CD4-positive, alpha-beta T cell (primary cell): ENCODE data around the gene UBE2I. TPM values are rescaled to one million over a fixed set of nuclear protein-coding genes. Genes with fewer than 3 reads are reported as not detected.

ENCODE experiments used
- ATAC-seq: fragments of 200-7000 bp; cut with Tn5 transposase; one replicate; pipeline ENCODE4 v1.10.0; 2022; ENCODE audit warnings: mild to moderate bottlenecking; ENCODE audit not compliant: poor library complexity
- CTCF ChIA-PET: fragments of 350-600 bp; sonication (Branson Sonifier 250); formaldehyde crosslinking; loops from one replicate; lab custom pipeline; 2021; ENCODE audit warnings: antibody characterized with exemption, inconsistent platforms; lab: Charles Lee
- POLR2A ChIA-PET: fragments of 350-600 bp; sonication (Branson Sonifier 250); formaldehyde crosslinking; loops from one replicate; lab custom pipeline; 2021; ENCODE audit warnings: antibody characterized with exemption, inconsistent platforms; lab: Charles Lee
- DNase-seq, 14 experiments: peaks; one replicate each; pipeline ENCODE4 v3.0.0-alpha.2; 2013 to 2020; ENCODE audit warnings: mixed read lengths in 2 of 14
- H3K27ac ChIP-seq, 2 donors: one replicate each; pipeline versions ENCODE4 v1.5.1 to v1.7.0; 2013; ENCODE audit warnings: low read length in 2 of 2, low read depth in 1 of 2, mild to moderate bottlenecking in 1 of 2
- H3K27me3 ChIP-seq, 2 experiments: 1 replicate in 1 of 2; 2 replicates in 1 of 2; pipeline versions ENCODE4 v1.6.1 to v1.7.0; 2013; ENCODE audit warnings: low read length in 2 of 2, control low read depth in 1 of 2, mild to moderate bottlenecking in 1 of 2, moderate library complexity in 1 of 2; ENCODE audit not compliant: insufficient read depth in 2 of 2, control insufficient read depth in 1 of 2
- H3K36me3 ChIP-seq: one replicate; pipeline ENCODE4 v1.6.1; 2013; ENCODE audit warnings: low read length, control low read depth; ENCODE audit not compliant: insufficient read depth
- H3K4me1 ChIP-seq: one replicate; pipeline ENCODE4 v1.6.1; 2013; ENCODE audit warnings: low read length, control low read depth; ENCODE audit not compliant: insufficient read depth
- H3K4me3 ChIP-seq: one replicate; pipeline ENCODE4 v1.5.1; 2013; ENCODE audit warnings: mild to moderate bottlenecking, low read length, moderate library complexity
- H3K9me3 ChIP-seq, 2 experiments: 1 replicate in 1 of 2; 2 replicates in 1 of 2; pipeline versions ENCODE4 v1.6.1 to v1.7.0; 2013; ENCODE audit warnings: low read length in 2 of 2, mild to moderate bottlenecking in 2 of 2, control low read depth in 1 of 2, moderate library complexity in 1 of 2; ENCODE audit not compliant: control insufficient read depth in 1 of 2, insufficient read depth in 1 of 2
- H3K27ac Mint-ChIP-seq: one replicate; pipeline ENCODE4 v1.8.0; 2020; ENCODE audit warnings: mixed read lengths
- H3K27me3 Mint-ChIP-seq: one replicate; pipeline ENCODE4 v1.8.0; 2021; ENCODE audit warnings: mixed read lengths
- H3K36me3 Mint-ChIP-seq: one replicate; pipeline ENCODE4 v1.8.0; 2021; ENCODE audit warnings: low read depth, mixed read lengths
- H3K4me1 Mint-ChIP-seq: one replicate; pipeline ENCODE4 v1.8.0; 2021; ENCODE audit warnings: low read depth, mixed read lengths
- H3K4me3 Mint-ChIP-seq: one replicate; pipeline ENCODE4 v1.8.0; 2020; ENCODE audit warnings: mild to moderate bottlenecking, mixed read lengths
- H3K9me3 Mint-ChIP-seq: one replicate; pipeline ENCODE4 v1.8.0; 2020; ENCODE audit warnings: mixed read lengths
- intact Hi-C, 2 experiments: fragments of 100-400 bp; cut with DNase I in 1 of 2; cut with micrococcal nuclease in 1 of 2; formaldehyde crosslinking; loops; one replicate each; pipeline versions ENCODE4 v1.15.1 to v1.9.0; 2023 to 2025; cut with DNase I, micrococcal nuclease
- total RNA-seq, 174 experiments: library from RNA in 2 of 174; stranded (reverse) in 2 of 174; gene quantifications; one replicate each; pipeline ENCODE4 v1.2.3 and lab custom pipeline; 2021 to 2026
- TF ChIP-seq, protein P1 (sequence below): fragments of 200-600 bp; IDR thresholded peaks from one replicate; pipeline ENCODE4 v1.8.0; 2022; ENCODE audit warnings: antibody characterized with exemption, mild to moderate bottlenecking

Gene UBE2I
- total RNA-seq, 2 experiments from 2014 or later, result 247 to 252 TPM

DNA sequence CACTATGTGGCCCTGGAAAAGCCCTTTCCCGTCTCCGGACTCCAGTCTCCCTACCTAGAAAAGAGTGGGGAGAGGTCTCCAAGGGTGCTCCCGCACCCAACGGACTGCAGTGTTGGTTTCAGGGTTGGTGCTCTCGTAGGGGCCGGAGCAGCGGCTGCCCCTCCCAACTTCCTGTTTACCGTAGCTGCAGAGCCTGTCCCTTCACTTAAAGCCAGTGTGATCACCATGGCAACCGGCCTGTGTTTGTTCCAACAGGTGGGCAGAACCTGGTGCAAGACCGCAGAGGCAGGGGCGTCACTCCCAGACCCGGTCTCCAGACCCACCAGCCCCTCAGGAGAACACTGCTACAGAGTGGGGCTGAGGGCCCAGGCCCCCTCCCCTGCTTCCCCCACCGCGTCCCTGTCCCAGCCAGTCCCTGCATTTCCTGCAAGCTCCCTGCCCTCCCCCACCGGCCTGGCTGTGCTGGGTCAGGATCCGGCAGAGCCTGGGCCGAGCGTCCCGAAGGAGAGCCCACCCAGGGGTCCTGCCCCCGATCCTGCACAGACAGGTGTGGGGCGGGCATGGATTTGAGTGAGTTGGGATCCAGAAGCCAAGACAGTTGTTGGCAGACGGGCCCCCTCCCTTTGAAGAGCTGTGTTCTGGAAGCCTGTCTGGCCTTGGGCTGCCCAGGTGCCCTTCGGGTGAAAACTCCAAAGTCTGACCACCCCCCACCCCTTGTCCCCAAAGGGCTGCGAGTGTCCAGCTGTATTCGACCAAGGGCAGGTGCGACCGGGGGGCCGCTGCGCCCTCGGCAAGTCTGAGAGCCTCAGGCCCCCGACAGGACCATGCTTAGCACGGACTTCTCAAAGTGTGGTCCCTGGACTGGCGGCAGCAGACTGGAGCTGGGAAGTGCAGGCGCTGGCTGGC, 22.5 kb downstream of the UBE2I start:
- ATAC-seq, result peak; percentile 28
- ChIA-PET POLR2A (interaction anchor here (1.1 to 3.1 kb wide), 3 partner anchors 11 to 23 kb away, joined by 3 to 15 read pairs (median 7); partner anchors contain the start of gene UBE2I), CTCF (interaction anchor here (2.0 kb wide), 1 partner anchor 11 kb away, joined by 5 read pairs; no protein-coding TSS in a partner anchor)
- peak overlapping the region in 1 of 2 donors; percentile 44 for H3K27ac ChIP-seq
- no peaks in the 10 kb centered on the region for H3K9me3 Mint-ChIP-seq
- no peaks in the 10 kb centered on the region for H3K36me3 ChIP-seq
- peaks cover 21% of the 10 kb centered on the region for H3K27me3 Mint-ChIP-seq
- H3K4me1 ChIP-seq, result peaks cover 47% of the 10 kb centered on the region
- DNase-seq, result peak in 8 of 14 experiments; percentile 28 to 77 (median 40)
- peak overlapping the region; percentile 45 for H3K4me3 ChIP-seq
- intact Hi-C loops, result loop anchor here in 1 of 2 experiments (2.0 kb wide), 1 partner anchor 19 kb away; no protein-coding TSS in a partner anchor
- H3K9me3 ChIP-seq, result peaks cover 0 to 39% of the 10 kb centered on the region in 2 experiments
- H3K27ac Mint-ChIP-seq, result no peak overlapping the region
- TF ChIP-seq, protein P1, sequence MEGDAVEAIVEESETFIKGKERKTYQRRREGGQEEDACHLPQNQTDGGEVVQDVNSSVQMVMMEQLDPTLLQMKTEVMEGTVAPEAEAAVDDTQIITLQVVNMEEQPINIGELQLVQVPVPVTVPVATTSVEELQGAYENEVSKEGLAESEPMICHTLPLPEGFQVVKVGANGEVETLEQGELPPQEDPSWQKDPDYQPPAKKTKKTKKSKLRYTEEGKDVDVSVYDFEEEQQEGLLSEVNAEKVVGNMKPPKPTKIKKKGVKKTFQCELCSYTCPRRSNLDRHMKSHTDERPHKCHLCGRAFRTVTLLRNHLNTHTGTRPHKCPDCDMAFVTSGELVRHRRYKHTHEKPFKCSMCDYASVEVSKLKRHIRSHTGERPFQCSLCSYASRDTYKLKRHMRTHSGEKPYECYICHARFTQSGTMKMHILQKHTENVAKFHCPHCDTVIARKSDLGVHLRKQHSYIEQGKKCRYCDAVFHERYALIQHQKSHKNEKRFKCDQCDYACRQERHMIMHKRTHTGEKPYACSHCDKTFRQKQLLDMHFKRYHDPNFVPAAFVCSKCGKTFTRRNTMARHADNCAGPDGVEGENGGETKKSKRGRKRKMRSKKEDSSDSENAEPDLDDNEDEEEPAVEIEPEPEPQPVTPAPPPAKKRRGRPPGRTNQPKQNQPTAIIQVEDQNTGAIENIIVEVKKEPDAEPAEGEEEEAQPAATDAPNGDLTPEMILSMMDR, result no peak
- peaks cover 31 to 44% of the 10 kb centered on the region in 2 experiments for H3K27me3 ChIP-seq
- H3K36me3 Mint-ChIP-seq, result no peaks in the 10 kb centered on the region
- H3K4me3 Mint-ChIP-seq, result peak overlapping the region; percentile 85
- peaks cover 12% of the 10 kb centered on the region for H3K4me1 Mint-ChIP-seq

DNA sequence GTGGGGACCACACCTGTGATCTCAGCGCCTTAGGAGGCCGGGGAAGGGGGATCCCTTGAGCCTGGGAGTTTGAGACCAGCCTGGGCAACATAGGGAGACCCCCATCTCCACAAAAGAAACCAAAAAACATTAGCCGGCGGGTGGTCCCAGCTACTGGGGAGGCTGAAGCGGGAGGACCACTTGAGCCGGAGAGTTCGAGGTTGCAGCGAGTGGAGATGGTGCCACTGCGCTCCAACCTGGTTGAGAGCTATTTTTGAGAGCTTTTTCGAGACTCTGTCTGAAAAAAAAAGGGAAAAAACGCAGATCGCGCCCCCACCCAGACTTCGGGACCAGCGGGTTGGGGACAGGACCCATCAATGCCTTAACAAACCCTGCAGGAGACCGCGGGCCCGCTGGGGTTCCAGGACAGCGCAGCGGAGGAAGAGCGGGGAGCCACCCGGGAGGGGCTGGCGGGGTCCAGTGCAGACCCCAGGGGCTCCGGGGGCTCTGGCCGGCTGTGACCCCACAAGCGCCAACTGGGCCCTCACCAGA, 23.2 kb downstream of the UBE2I start:
- intact Hi-C loops, result no loop called here
- peaks cover 21% of the 10 kb centered on the region for H3K27me3 Mint-ChIP-seq
- Histone ChIP-seq H3K4me3 (peak overlapping the region; percentile 45), H3K36me3 (no peaks in the 10 kb centered on the region), H3K27me3 (peaks cover 31 to 44% of the 10 kb centered on the region in 2 experiments), H3K9me3 (peaks cover 0 to 39% of the 10 kb centered on the region in 2 experiments), H3K4me1 (peaks cover 47% of the 10 kb centered on the region), H3K27ac (no peak overlapping the region)
- ATAC-seq (no peak), DNase-seq (no peak)
- no peaks in the 10 kb centered on the region for H3K9me3 Mint-ChIP-seq
- H3K36me3 Mint-ChIP-seq, result no peaks in the 10 kb centered on the region
- no peak overlapping the region for H3K27ac Mint-ChIP-seq
- TF ChIP-seq, protein P1, result no peak
- ChIA-PET POLR2A (interaction anchor here (1.1 to 3.1 kb wide), 2 partner anchors 10 to 16 kb away, joined by 3 to 15 read pairs; no protein-coding TSS in a partner anchor), CTCF (interaction anchor here (2.0 kb wide), 1 partner anchor 10 kb away, joined by 5 read pairs; no protein-coding TSS in a partner anchor)
- H3K4me1 Mint-ChIP-seq, result peaks cover 12% of the 10 kb centered on the region
- H3K4me3 Mint-ChIP-seq, result peak overlapping the region; percentile 85

DNA sequence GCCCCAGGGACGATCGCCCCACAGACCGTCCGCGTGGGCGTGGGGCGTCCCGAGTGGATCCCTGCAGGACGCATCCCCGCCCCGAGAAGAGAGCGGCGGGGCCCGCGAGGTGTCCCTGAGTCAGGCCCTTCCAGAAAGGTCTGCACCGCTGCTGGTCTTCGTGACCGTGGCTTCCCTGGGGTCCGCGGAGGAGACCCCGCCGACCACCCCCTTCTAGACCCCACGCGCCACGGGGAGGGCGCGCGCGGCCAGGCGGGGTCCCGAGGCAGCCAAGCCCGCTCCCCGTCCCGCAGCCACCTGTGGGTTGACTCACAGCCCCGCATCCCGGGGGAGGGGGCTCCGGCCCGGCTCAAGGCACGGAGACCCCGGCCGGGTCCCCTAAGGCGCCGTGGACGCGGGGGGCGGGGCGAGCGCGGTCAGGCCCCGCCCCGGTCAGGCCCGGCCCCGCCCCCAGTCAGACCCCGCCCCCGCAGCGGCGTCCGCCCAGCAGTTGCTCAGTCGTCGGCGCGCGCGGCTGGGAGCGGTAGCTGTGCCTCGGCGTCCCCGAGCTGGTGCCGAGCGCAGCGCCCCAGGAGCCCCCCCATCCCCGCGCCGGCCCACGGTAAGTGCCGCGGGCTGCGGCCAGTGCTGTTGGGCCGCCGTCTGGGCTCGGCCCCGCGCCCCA, 23.8 kb downstream of the UBE2I start, which contains the start of gene BAIAP3:
Gene BAIAP3, plus strand, starts transcription at position 497 of the 664 bp plus-strand sequence. CDS start 4,905 bp downstream, outside the sequence.
- peaks cover 12% of the 10 kb centered on the region for H3K4me1 Mint-ChIP-seq
- Histone ChIP-seq H3K4me3 (peak within 1 kb of the TSS; percentile 45), H3K9me3 (peaks cover 0 to 39% of the 10 kb centered on the region in 2 experiments), H3K4me1 (peaks cover 47% of the 10 kb centered on the region), H3K27ac (no peak within 1 kb of the TSS), H3K36me3 (no peaks in the 10 kb centered on the region), H3K27me3 (peaks cover 31 to 44% of the 10 kb centered on the region in 2 experiments)
- TF ChIP-seq, protein P1, result no peak
- H3K36me3 Mint-ChIP-seq, result no peaks in the 10 kb centered on the region
- POLR2A ChIA-PET, result interaction anchor here (1.1 to 3.1 kb wide), 2 partner anchors 10 to 16 kb away, joined by 3 to 15 read pairs; no protein-coding TSS in a partner anchor
- CTCF ChIA-PET, result interaction anchor here (2.0 kb wide), 1 partner anchor 9 kb away, joined by 5 read pairs; no protein-coding TSS in a partner anchor
- intact Hi-C loops, result no loop called here
- DNase-seq, result peak in 11 of 14 experiments; percentile 26 to 77 (median 42)
- peak; percentile 74 for ATAC-seq
- H3K27ac Mint-ChIP-seq, result no peak within 1 kb of the TSS
- peak within 1 kb of the TSS; percentile 85 for H3K4me3 Mint-ChIP-seq
- H3K9me3 Mint-ChIP-seq, result no peaks in the 10 kb centered on the region
- peaks cover 21% of the 10 kb centered on the region for H3K27me3 Mint-ChIP-seq
